Fibroblast of gingiva (primary cell): Measurements from ENCODE around the gene MYO1E.
A peak's percentile ranks its signal among the peaks of the same experiment; 100 is the strongest.
"Not testable (repeated sequence)": the region's sequence is repeated elsewhere in the genome, so short reads cannot be mapped to it uniquely, and the experiment has no call there.

Experiments used
- DNase-seq: peaks from one replicate; pipeline ENCODE4 v3.0.0-alpha.2; 2011; ENCODE audit warnings: low read depth

MYO1E gene

DNA sequence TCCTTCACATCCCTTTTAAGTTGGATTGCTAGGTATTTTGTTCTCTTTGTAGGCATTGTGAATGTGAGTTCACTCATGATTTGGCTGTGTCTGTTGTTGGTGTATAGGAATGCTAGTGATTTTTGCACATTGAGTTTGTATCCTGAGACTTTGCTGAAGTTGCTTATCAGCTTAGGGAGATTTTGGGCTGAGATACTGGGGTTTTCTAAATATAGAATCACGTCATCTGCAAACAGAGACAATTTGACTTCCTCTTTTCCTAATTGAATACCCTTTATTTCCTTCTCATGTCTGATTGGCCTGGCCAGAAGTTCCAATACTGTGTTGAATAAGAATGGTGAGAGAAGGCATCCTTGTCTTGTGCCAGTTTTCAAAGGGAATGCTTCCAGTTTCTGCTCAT lies 245.4 kb downstream of the MYO1E start:
- DNase-seq = not testable (repeated sequence)

DNA sequence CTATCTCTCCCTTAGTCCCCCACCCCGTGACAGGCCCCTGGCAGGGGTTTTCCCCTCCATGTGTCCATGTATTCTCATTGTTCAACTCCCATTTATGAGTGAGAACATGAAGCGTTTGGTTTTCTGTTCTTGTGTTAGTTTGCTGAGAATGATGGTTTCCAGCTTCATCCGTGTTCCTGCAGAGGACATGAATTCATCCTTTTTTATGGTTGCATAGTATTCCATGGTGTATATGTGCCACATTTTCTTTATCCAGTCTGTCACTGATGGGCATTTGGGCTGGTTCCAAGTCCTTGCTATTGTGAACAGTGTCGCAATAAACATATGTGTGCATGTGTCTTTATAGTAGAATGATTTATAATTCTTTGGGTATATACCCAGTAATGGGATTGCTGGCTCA lies 247.0 kb downstream of the MYO1E start:
- DNase-seq = not testable (repeated sequence)

- no peak for DNase-seq
Measured at GRCh38 chr15:59124261-59124660, 248.4 kb downstream of the MYO1E start.

DNA sequence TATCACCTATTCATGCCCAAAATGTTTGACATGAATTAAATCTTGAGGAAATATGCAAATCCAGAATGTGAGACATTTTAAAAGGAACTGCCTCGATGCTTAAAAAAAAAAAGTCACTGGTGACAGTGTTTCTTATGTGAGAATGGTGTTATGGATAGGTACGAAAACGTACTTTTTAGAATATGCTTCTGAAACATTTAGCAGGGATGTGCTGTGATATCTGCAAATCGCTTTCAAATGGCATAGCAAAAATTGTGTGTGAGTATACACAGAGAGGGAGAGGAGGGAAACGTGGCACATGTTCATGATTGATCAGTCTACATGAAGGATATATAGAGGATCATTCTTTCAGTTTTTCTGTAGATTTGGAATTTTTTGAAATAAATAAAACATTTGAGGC lies 251.7 kb downstream of the MYO1E start:
- no peak for DNase-seq

GRCh38 chr15:59119625-59120024 lies 253.0 kb downstream of the MYO1E start:
- no peak for DNase-seq

- DNase-seq = no peak
Measured at GRCh38 chr15:59116771-59117170, 255.9 kb downstream of the MYO1E start.

DNA sequence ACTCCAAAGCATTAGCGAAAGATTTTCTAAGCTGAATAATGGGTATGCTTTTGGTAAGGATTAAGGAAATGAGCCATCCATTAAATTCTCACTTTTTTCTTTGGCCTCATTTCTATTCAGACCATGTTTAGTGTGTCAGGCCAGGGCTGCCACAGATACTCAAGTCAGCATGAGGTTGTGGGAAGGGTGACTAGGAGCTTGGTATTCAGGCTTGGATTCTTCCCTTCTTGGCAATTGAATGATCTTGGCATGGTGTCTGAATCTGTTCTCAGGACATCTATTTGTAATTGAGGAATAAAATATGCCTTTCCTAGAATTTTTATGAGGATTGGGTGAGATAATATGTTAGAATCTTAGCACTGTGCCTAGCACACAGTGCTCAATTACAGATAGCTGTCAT lies 256.5 kb downstream of the MYO1E start:
- DNase-seq = peak; percentile 73

GRCh38 chr15:59115047-59115446 lies 257.6 kb downstream of the MYO1E start:
- peak; percentile 60 for DNase-seq

- DNase-seq = no peak
Measured at GRCh38 chr15:59111251-59111650, 261.4 kb downstream of the MYO1E start.

GRCh38 chr15:59105854-59106253 lies 266.8 kb downstream of the MYO1E start:
- no peak for DNase-seq

- peak; percentile 90 for DNase-seq
Measured at GRCh38 chr15:59104912-59105732, 267.5 kb downstream of the MYO1E start, which contains the start of gene CCNB2. CCNB2 (plus strand) TSS chr15:59105146; CDS start chr15:59105269, 123 bp downstream.

GRCh38 chr15:59104602-59104911 lies 268.1 kb downstream of the MYO1E start:
- DNase-seq = no peak

DNA sequence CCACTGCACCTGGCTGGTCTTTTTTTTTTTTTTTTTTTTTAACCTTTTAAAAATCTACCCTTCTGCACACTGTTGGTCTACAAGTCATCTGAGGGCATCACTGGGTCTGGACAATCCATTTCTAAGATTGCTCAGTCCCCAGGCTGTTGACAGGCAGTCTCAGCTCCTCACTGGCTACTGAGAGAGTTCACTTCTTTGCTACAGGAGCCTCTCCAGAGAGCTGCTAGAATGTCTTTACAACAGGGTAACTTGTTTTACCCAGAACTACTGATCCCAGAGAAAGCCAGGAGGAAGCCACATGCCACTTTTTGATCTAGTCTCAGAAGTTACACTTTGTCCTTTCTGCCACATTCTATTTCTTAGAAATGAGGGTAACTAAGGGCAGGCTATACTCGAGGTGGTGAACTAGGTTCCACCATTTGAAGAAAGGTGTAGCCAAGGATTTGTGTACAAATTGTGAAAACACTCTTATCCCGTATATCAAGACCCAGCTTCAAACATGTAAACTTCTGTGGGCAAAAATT lies 273.4 kb downstream of the MYO1E start:
- no peak for DNase-seq

- DNase-seq = no peak
Measured at GRCh38 chr15:59096429-59096828, 276.2 kb downstream of the MYO1E start.

DNA sequence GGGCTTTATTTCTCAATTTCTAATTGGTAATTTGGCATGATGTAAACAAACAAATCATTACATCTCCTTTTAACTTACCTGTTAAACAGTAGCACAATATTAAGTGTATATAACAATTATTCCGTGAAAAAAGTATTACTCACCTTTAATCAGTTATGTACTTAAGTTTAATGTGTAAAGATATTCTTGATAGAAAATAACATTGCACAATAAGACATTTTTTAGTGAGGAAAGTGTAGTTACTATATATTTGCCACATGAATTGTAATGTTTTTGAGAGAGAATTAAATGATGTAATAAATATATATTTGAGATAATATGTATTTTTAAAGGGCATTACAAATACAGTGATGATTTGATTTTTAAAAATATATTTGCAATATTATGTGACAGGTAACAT lies 278.6 kb downstream of the MYO1E start:
- no peak for DNase-seq

GRCh38 chr15:59087731-59088130 lies 284.9 kb downstream of the MYO1E start:
- no peak for DNase-seq
